Umbilical cord (tissue), 2 donors: ENCODE results near the gene FBLN1. TPM values are rescaled to one million over a fixed set of nuclear protein-coding genes. Genes with fewer than 3 reads are reported as not detected.
"Not testable (repeated sequence)": the region's sequence is repeated elsewhere in the genome, so short reads cannot be mapped to it uniquely, and the experiment has no call there.

Experiments
- DNase-seq: peaks from one replicate; pipeline ENCODE4 v3.0.0-alpha.2; 2015; ENCODE audit warnings: low spot score
- total RNA-seq: library from RNA; depleted of rRNA; stranded (reverse); fragments of >200 nt; gene quantifications from one replicate; pipeline ENCODE4 v1.2.3, GENCODE V29; 2014; ENCODE audit warnings: low replicate concordance; ENCODE audit not compliant: insufficient read depth

FBLN1 gene
- total RNA-seq, 1 donor from 2014 or later: 248 TPM

DNA sequence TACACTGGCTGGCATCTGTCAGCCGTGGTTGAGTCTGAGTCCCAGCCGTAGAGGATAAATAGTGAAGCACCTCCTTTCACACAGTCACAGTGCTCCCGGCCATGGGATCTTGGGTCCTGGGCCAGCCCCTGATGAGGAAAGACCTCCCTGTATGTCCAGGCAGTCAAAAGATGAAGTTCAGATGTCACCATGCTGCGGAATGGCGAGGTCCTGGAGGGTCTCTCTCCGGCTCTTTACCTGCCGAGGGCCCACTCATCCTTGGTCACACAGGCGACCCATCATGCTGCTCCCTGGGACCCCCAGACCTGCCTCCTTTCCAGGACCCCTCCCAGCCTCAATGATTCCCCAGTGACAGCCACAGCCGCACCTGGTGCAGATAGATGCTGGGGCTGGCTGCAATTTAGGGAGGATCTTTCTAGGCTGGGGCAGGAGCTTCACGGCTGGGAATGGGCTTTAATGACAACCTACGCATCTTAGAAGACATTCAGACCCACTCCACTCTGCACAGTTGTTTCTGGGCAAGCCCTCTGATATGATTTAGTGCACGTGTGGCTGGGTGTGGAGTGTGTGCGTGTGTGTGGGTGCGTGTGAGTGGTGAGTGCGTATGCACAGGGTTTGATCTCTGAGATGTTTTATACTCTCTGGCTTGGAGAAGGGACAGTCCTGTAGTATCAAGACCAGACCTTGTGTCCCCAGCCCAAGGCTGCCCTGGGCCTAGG, 79.7 kb downstream of the FBLN1 start:
- no peak for DNase-seq

DNA sequence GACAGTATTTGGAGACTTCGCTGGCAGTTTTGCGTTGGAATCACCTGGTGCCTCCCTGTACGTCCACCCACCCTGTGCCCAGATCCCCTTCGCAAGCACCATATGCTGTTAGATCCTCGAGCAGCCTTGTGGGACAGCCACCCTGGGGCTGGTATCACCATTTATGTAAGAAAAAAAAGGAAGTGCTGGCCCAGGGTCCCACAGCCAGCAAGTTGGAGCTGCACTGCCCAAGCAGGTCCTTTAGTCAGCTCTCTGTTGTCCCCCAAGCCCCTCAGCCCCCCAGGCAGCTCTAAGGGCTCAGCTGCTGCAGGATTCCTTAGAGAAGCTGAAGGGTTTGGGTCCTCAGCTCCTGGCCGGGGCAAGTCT, 80.3 kb downstream of the FBLN1 start:
- DNase-seq: no peak

DNA sequence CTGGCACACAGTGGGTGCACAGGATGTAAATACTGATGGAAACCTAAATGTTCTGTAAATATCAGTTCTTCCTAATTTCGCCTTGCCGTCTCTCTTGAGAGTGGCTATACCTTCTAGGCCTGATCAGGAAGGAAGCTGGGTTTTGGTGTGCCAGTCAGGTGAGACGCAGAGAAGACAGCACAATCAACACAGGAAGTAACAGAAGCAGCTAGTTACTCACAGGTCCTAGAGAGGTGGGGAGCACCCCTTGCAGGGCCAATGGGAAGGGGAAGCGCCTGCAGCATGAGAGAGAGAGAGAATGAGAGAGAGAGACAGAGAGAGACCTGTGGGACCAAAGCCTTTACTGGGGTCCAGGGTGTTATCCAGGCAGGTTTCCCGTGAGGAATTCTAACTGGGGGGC, 80.8 kb downstream of the FBLN1 start:
- DNase-seq: no peak

DNA sequence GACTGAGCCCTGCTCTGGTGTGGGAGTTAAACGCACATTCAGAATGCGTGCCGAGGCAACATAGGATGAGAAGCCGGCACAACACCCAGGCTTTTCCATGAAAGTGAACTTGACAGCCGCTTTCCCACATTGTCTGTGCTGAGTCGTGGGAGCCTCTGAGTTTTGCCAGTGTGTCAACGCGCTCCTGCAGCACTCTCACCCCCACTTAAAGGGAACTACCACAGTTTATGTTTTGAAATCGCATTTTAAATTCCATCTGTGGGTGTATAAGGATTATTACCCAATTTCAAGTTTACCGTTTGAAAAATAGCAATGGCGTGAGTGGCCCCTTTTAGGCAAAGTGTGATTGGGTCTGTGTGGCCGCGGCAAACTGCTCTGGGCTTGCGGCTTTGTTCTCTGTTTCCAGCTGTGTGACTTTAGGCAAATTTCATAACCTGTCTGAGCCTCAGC, 81.5 kb downstream of the FBLN1 start:
- DNase-seq: no peak

DNA sequence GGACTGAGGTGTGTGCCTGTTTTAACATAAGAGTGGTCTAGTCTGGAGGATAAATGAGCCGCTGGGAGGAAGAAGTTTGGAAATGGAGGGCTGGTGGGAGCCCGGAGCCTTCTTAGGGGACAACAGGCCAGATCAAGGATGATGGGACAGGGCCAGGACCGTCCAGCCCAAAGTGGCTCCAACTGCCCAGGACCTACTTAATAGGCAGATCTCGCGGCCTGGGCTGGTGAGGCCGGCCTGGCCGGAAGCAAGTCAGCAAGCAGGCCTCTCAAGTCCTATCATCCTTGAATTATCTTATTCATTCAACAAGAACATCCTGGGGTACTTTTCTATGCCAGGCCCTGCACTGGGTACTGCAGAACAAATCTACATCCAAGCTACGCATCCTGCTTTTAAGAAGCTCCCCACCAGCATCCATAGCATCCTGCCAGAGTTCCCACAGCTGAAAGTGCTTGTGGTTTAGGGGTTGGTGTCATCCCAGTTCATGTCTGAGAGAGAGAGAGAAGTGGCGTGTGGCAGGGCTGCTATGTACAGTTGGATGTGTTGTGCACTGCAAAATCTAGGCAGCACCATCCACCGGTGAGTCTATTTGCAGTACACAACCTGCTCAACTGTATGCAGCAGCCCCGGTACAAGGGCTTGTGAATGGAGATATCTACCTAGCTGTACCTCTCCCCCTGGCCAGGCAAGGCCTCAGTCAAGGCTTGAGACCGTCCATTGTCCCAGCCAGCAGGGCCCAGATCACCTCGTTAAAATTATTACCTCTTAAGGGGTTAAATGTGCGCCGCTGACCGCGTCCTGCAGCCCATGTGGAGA, 82.1 kb downstream of the FBLN1 start:
- DNase-seq: no peak

DNA sequence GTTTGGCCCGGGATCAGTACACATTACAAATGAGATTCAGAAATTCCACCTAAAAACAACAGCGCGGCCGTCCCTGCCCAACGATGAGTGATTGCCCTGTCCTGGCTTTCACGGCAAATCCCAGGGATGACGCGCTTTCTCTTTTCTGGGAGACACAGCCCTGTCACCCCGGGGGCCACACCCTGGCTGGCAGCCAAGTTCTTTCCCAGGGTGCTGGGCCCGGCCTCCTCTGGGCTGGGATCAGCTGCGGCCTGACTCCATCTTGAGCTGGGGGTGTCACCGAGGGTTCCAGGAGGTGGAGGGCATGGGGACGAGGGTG, 82.7 kb downstream of the FBLN1 start:
- DNase-seq: no peak

DNA sequence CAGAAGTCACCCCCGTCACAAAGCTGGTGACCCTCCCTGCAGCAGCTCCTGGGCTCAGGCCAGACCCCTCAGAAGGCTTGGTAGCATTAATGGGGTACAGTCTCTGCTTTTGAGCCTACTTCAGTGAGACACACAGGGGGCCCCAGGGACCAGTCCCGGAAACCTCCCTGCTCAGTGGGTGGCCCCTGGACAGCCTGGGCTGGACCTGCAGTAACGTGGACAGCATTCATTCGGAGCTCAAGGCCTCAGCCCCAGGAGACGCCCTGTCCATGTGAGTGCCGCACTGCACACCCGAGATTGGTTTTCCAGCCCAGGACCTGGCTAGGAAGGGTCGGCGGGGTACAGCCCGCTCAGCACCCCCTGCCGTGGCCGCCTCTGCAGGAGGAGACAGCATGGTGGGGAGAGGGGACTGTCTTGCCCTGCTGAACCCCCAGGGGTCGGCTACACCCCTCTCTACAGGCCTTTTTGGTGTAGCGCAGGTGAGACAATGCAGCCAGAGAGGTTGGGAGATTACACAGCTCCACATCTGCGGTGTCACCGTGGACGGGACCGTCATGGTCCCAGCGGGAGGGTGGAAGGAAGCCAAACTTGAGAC, 83.4 kb downstream of the FBLN1 start:
- DNase-seq: no peak

DNA sequence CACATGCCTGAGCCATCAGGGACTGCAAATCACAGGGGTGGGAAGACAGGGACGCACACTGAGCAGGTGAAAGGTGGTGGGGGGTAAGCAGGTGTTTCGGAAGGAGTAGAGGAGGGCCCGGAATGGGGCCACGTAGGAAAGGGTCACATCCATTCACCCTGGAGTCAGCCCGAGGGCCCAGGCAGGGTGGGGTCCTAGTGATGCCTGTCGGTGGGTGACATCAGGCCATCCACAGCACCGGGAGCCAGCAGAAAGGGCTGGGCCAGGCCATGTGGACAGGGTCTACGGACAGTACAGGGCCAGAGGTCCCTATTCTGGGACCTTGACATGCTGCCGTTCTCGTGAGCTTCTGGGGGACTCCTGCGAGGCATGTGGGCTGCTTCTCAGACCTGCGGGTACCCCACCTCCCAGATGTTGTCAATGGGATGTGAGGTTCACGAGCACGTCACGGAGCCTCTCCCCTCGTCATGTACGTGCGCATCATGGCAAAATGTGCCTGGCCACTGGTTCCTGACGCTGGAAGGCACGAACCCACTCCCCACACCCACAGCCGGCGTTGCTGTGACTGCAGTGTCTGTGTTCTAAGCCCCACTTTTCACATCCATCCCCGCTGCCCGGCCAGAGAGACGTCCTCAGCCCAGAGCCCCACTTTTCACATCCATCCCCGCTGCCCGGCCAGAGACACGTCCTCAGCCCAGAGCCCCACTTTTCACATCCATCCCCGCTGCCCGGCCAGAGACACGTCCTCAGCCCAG, 84.1 kb downstream of the FBLN1 start:
- DNase-seq: no peak

DNA sequence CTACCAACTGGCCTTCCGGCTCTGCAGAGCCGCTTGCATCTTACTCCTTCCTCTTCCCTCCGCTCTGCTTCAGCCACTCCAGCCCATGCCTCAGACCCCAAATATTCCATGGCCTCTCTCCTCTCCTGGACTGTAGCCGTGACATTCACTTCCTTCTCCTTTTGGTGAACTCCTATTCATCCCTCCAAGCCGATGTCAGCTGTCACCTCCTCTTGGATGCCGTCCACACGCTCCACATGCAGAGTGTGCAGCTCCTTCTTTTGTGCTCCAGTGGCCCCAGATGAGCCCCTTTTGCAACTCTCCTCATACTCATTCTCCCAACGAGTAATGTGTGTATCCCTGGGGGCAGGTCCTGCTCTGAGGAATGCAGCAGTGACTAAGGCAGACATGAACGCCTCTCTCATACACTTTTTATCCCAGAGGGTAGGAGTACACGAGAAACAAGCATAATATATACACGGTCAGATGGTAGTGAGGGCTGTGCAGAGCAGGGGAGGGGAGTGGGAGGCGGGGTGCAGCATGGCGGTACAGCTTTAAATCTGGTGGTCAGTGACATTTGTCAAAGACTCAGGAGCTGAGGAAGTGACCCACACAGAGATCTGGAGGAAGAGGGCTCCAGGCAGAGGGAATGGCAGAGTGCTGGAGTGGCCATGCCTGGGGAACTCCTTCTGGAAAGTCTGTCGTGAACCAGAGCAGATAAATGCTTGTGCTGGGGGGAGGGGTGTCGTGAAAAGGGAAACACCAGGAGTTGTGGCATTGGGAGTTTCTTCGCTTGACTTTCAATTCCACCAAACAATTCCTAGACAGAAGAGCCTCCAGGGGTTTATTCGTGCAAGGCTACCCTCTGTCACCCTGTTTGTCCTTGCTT, 85.2 kb downstream of the FBLN1 start:
- DNase-seq: no peak

DNA sequence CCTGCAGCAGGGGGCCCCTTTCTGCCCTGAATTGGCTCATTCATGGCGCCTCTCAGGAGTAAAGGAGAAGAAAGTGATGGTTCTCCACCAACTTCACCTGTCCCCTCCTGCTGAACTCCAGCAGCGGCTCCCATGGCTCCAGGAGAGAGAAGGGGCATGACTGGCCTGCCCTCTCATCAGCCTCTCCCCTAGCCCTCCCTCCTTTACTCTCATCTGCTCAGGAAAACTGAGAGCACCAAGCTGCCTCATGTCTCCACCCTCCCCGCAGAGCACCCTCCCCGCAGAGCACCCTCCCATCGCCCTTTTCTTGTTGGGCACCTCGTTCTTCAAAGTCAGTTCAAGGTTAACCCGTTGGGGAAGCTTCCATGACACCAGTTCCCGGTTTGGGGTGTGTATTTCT, 86.9 kb downstream of the FBLN1 start:
- no peak for DNase-seq

DNA sequence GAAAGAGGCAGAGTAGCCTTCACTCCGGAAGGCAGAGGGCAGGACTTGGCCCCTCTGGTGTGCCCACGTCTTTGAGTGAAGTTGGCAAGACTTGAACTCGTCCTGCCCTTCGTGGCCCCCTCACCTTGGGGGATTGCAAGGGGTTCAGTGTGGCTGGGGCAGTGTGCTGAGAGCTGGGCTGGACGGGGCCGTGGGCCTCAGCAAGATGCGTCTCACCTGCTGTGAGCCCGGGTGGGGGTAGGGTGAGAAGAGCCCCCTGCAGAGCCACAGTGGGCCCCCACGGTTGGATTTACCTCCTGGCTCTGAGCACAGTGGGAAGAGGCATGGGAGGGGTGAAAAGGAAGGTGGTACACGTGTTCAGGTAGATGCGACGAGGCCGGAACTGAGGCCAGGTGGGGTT, 87.6 kb downstream of the FBLN1 start:
- no peak for DNase-seq

DNA sequence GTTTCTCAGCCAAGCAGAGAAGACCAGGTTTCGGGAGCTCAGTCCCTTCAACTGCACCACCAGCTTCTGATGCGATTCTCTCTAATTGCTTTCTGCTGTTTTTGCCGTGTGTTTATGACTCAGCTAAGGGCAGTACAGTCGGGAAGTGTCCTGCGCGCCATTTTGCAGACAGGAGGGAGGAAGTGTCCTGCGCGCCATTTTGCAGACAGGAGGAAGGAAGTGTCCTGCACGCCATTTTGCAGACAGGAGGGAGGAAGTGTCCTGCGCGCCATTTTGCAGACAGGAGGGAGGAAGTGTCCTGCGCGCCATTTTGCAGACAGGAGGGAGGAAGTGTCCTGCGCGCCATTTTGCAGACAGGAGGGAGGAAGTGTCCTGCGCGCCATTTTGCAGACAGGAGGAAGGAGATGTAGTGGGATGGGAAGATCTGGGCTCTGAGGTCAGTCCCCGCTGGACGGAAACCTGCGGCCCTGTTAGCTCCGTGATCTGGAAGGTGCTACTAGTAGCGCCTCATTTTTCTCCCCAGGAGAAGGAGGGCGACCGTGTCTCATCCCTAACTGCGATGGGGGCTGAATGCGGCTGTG, 89.0 kb downstream of the FBLN1 start:
- DNase-seq: not testable (repeated sequence)

DNA sequence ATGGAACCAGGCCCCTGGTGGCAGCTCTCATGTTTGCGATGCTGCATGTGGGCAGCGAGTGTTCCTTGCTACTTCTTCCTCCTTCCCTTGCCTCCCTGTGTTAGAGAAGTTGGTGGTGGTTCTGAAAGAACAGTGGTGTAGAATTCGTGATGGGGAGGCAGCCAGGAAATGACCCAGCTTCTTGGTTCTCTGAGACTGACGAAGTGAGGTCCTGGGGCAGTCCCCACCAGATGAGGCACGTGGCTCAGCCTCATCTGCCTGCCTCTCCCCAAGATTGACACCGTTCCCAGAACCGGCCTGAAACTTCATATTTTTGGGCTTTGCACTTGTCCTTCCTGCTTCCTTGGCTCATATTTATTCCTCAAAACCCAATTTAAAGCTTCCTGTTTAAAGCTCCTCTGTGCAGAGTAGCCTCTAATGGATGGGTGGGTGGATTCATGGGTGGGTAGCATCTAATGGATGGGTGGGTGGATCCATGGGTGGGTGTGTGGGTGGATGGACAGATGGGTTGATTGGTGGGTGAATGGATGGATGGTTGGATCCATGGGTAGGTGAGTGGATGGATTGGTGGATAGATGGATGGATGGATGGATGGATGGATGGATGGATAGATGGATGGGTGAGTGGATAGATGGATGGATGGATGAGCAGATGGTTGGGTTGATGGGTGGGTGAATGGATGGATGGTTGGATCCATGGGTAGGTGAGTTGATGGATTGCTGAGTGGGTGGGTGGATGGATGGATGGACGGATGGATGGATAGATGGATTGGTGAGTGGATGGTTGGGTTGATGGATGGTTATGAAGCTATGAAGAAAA, 91.6 kb downstream of the FBLN1 start:
- no peak for DNase-seq

DNA sequence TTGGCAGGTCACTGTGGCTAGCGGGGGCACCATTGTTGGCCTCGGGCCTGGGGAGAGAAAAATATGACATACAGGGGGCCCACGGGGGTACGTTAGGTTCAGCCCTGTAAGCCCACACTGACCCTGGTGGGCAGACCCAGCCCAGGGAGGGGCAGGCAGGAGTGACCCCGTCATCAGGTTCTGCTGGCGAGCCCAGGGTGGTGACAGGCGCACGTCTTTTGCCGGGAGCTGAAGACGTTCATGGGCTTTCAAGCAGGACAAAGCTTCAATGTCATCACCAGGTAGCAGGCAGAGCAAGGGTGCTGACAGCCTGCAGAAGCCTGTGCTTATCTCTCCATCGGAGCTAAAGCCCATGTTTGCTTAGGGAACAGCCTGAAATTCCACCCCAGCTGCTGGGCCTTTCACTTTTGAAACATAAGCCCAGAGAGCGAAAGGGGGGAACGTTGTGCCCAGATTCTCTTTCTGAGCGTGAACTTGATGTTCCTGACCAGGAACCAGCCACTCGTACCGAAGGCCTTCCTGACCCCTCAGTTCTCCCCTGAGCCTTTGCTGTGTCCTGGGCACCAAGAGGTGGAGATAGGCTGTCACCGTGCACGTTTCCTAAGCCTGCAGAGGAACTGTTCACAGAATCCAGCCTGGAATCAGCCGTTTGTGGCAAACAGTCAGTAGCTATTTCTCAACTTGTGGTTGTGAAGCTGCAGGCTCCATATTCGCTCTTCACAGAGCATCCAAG, 94.9 kb downstream of the FBLN1 start:
- no peak for DNase-seq

DNA sequence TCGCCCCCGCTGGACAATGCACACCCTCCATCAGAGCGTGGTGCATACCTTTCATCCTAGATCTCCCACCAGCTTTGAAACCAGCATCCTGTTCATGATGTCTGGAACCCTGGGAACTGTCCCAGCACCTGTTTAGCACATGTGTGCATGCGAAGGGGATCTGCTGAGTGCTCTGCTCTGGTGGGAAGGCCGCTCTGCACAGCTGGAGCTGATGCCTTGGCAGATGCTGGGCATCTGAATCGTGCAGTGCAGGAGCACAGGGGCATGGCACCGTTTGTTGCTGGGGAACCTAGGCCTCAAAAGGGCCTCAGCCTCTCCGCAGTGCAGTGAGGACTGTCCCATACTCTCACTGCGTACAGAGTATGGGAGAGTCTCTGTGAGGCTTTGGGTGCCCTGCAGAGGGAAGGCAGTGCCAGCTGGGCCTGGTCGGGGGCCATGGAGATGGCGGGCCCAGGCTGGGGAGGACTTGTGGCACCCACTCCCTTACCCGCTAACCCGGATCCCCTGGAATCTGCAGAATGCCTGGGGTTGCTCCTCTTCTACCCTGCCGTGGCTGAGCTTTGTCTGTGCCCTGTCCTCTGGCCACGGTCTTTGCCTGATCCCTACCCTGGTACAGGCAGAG, 96.0 kb downstream of the FBLN1 start:
- no peak for DNase-seq

DNA sequence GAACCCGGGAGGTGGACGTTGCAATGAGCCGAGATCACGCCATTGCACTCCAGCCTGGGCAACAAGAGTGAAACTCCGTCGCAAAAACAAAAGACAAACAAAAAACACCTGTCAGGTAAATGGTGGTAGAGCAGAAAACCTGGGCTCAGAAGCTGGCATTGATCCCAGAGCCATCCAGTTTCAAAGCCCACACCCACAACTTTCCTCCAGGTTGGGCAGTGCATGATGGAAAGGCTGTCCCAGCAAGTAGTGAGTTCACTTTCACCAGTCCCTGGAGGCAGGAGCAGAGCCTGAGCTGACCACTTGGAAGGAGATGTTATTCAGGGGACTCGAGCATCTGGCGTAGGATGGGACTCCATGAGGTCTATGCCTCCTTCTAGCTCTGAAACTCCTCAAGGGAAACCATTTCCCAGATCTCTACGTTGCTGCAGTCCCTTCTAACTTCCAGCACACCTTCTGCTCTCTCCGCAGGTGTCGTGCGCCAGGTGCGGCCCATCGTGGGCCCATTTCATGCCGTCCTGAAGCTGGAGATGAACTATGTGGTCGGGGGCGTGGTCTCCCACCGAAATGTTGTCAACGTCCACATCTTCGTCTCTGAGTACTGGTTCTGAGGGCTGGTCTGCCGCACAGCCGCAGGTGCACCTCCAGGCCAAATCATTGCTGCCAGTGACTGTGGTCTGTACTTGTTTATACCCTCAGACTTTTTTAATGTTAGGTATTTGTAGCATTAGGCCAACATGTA, 97.3 kb downstream of the FBLN1 start:
- no peak for DNase-seq

DNA sequence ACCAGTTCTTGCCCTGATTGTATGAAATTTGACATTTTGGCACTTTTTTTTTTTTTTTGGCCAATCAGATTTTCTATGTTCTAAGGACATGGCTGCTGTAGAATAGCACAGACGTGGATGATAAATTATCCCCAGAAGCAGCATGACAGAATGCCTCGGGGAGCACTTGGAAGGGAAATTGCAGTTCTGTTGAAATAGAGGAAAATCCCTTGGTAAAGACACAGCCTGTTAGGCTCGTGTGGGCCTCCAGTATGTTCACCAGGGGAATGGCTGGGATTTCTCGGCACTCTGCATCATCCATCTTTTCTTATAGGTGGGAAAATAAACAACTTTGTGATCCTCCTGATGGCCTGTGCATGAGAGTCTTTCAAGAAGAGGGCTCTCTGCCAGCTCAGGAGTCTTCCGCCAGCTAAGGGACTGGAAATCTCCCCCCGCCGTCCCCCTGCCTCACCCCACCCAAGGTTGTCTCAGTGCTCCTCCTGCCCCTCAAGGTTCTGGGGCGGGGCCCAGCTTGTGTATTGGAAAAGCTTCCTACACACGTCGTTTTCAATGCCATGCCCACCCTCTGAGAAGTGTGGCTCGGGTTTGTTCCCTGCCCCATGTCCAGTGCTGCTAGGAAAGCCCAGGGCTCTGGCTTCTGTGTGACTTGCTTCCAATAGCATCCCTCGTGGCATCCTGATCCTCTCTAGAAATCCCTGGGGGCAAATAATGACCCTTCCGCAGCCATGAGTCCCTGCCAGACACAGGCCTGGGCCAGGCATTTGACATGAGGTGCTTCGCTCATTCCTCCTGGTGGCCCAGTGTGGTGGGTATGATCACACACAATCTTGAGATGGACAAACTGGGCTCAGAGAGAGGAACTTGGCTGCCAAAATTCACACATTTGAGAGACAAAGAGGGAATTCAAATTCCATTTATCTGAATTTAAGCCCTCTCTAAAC, 98.4 kb downstream of the FBLN1 start:
- DNase-seq: no peak
